HepG2 (cell line): ENCODE measurements around the gene CHM.
A peak's percentile ranks its signal among the peaks of the same experiment; 100 is the strongest.

Experiments used
- EZH2 ChIP-seq: conservative IDR thresholded peaks from 2 replicates; pipeline ENCODE4 v1.6.1; 2012; ENCODE audit warnings: mild to moderate bottlenecking, low read depth, low read length, moderate library complexity
- NCOR1 ChIP-seq: fragments of 200-600 bp; sonication (generic); IDR thresholded peaks from 2 replicates; pipeline ENCODE4 v1.7.0; 2017; ENCODE audit warnings: antibody characterized with exemption, low read length, borderline replicate concordance
- PCBP2 ChIP-seq: fragments of 200-400 bp; formaldehyde crosslinking; optimal IDR thresholded peaks from 2 replicates; pipeline ENCODE3; 2018; ENCODE audit warnings: low read length, low read depth; ENCODE audit not compliant: poor library complexity, severe bottlenecking
- POLR2AphosphoS2 ChIP-seq: IDR thresholded peaks from 2 replicates; pipeline ENCODE4 v1.6.1; 2011; ENCODE audit warnings: low read depth, low read length, improper control_type of control experiment
- STAG1 ChIP-seq: sonication (generic); formaldehyde crosslinking; IDR thresholded peaks from 2 replicates; pipeline ENCODE4 v1.4.0; 2020; ENCODE audit warnings: missing genetic modification reagents
- XBP1 ChIP-seq: sonication (generic); formaldehyde crosslinking; IDR thresholded peaks from 2 replicates; pipeline ENCODE4 v1.5.0; 2020; ENCODE audit warnings: missing genetic modification reagents
- ZEB1 ChIP-seq: IDR thresholded peaks from 2 replicates; pipeline ENCODE4 v1.6.1; 2012; ENCODE audit warnings: mild to moderate bottlenecking, low read depth, inconsistent platforms; ENCODE audit not compliant: insufficient replicate concordance
- ZNF143 ChIP-seq: sonication (generic); formaldehyde crosslinking; IDR thresholded peaks from 2 replicates; pipeline ENCODE4 v1.4.0; 2020; ENCODE audit warnings: missing genetic modification reagents
- ZNF644 ChIP-seq: IDR thresholded peaks from 2 replicates; pipeline ENCODE4 v1.6.1; 2016; ENCODE audit warnings: low read depth

DNA sequence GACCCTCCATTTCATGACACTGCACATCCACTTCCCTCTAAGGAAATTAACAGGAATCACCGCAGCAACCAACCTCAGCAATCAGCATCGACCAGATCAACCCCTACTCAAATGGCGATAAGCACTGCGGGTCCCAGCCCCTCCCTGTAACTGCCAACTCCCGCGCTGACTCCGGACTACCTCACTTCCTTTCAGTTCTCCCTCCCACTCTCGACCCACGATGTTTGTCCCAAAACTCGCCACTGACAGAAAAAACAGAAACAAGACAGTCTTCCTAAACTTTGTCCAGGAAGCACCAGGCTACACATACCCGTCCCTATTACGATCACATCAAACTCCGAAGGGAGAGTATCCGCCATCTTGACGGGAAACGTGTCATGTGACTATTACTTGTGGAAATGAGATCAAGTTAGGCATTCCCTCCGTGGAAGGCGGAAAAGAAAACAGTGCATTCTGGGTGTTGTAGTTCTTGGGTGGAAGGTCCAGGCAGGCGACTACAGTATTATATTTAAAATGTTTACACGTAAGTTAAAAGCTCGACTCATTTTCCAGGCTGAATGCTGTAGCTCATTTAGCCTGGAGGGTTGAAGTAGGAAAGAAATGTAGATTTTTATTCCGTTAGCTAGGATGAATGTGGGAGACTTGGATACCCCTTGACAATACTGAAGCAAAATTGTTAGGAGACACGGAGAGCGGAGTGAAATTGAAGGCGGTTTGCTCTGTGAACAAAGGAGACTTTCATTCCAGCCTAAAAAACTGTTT lies at the start of gene CHM:
- TF ChIP-seq STAG1 (CRISPR knock-in tag) (no peak), XBP1 (no peak), NCOR1 (no peak), ZNF644 (CRISPR knock-in tag) (no peak), POLR2AphosphoS2 (no peak), ZEB1 (no peak), PCBP2 (no peak), EZH2 (no peak), ZNF143 (peak; percentile 90)
